Karpas-422 (cell line): Measurements from ENCODE around the gene ATAD5. TPM values are rescaled to one million over a fixed set of nuclear protein-coding genes. Genes with fewer than 3 reads are reported as not detected.

Experiments
- DNase-seq: peaks from one replicate; pipeline ENCODE4 v3.0.0-alpha.2; 2015
- H2AFZ ChIP-seq: fragments of 200-600 bp; sonication (generic); 2 replicates; pipeline ENCODE4 v1.6.1; 2014; ENCODE audit warnings: antibody characterized with exemption, low read length, mixed read lengths
- H3K27ac ChIP-seq: fragments of 200-600 bp; sonication (generic); 2 replicates; pipeline ENCODE4 v1.5.1; 2014; ENCODE audit warnings: mild to moderate bottlenecking, low read length, moderate library complexity
- H3K27me3 ChIP-seq: fragments of 200-600 bp; sonication (generic); 2 replicates; pipeline ENCODE4 v1.6.1; 2014; ENCODE audit warnings: low read length, mixed read lengths
- H3K36me3 ChIP-seq: fragments of 200-600 bp; sonication (generic); 2 replicates; pipeline ENCODE4 v1.6.1; 2014; ENCODE audit warnings: low read length, mixed read lengths; ENCODE audit not compliant: insufficient read depth
- H3K4me1 ChIP-seq: fragments of 200-600 bp; sonication (generic); 2 replicates; pipeline ENCODE4 v1.6.1; 2014; ENCODE audit warnings: mild to moderate bottlenecking, low read length, mixed read lengths
- H3K4me2 ChIP-seq: fragments of 200-600 bp; sonication (generic); 2 replicates; pipeline ENCODE4 v1.6.1; 2014; ENCODE audit warnings: low read length, low read depth, mild to moderate bottlenecking; ENCODE audit not compliant: poor library complexity, severe bottlenecking
- H3K4me3 ChIP-seq: fragments of 200-600 bp; sonication (generic); 2 replicates; pipeline ENCODE4 v1.5.1; 2014; ENCODE audit warnings: mild to moderate bottlenecking, antibody characterized with exemption, low read length, mixed read lengths
- H3K79me2 ChIP-seq: fragments of 200-600 bp; sonication (generic); 2 replicates; pipeline ENCODE4 v1.6.1; 2014; ENCODE audit warnings: mild to moderate bottlenecking, low read length, mixed read lengths
- H3K9ac ChIP-seq: fragments of 200-600 bp; sonication (generic); 2 replicates; pipeline ENCODE4 v1.6.0; 2014; ENCODE audit warnings: low read length
- H3K9me2 ChIP-seq: fragments of 200-600 bp; sonication (generic), shearing (Covaris generic); replicated peaks from 2 replicates; pipeline ENCODE4 v1.6.0; 2014; ENCODE audit warnings: mild to moderate bottlenecking, low read length, moderate library complexity; ENCODE audit not compliant: insufficient read depth
- H3K9me3 ChIP-seq: fragments of 300-700, 200-600 bp; sonication (generic); 2 replicates; pipeline ENCODE4 v1.6.1; 2014; ENCODE audit warnings: low read length, mixed read lengths
- H4K20me1 ChIP-seq: fragments of 200-600 bp; sonication (generic); 2 replicates; pipeline ENCODE4 v1.6.1; 2014; ENCODE audit warnings: mild to moderate bottlenecking, antibody characterized with exemption, low read length, low read depth; ENCODE audit not compliant: insufficient read depth
- total RNA-seq: library from RNA; depleted of rRNA; stranded (reverse); fragments of >200 nt; shearing (Covaris generic); gene quantifications from 2 replicates; pipeline ENCODE4 v1.2.3, GENCODE V29; 2014; ENCODE audit warnings: low replicate concordance; rRNA removed

The ATAD5 gene
- 7.1 and 12.0 TPM in 2 replicates for total RNA-seq

- Histone ChIP-seq H3K36me3 (peaks cover 18% of the 10 kb centered on the region), H3K79me2 (peaks cover 48% of the 10 kb centered on the region), H3K9me2 (no peaks in the 10 kb centered on the region), H3K4me2 (peak within 1 kb of the TSS; percentile 83), H3K4me3 (peak within 1 kb of the TSS; percentile 98), H3K9me3 (no peaks in the 10 kb centered on the region), H2AFZ (peak within 1 kb of the TSS; percentile 86), H4K20me1 (no peaks in the 10 kb centered on the region), H3K9ac (peak within 1 kb of the TSS; percentile 96), H3K27me3 (no peaks in the 10 kb centered on the region), H3K4me1 (peaks cover 24% of the 10 kb centered on the region), H3K27ac (peak within 1 kb of the TSS; percentile 76)
- DNase-seq = peak; percentile 97
Measured at GRCh38 chr17:30831663-30832437, at the start of gene ATAD5. TSS of gene ATAD5 (plus strand) at chr17:30831966. CDS start at chr17:30832348, 382 bp downstream.

GRCh38 chr17:30782206-30782605 lies 49.6 kb upstream of the ATAD5 start:
- Histone ChIP-seq H3K9ac (no peak overlapping the region), H3K9me2 (no peaks in the 10 kb centered on the region), H4K20me1 (no peaks in the 10 kb centered on the region), H3K4me2 (no peak overlapping the region), H3K4me1 (peaks cover 4% of the 10 kb centered on the region), H2AFZ (no peak overlapping the region), H3K27ac (no peak overlapping the region), H3K27me3 (no peaks in the 10 kb centered on the region), H3K36me3 (peaks cover 46% of the 10 kb centered on the region), H3K79me2 (no peaks in the 10 kb centered on the region), H3K4me3 (no peak overlapping the region), H3K9me3 (no peaks in the 10 kb centered on the region)
- no peak for DNase-seq

- H3K9me2 ChIP-seq = no peaks in the 10 kb centered on the region
- DNase-seq = no peak
- H3K27me3 ChIP-seq = no peaks in the 10 kb centered on the region
- no peak overlapping the region for H3K9ac ChIP-seq
- no peaks in the 10 kb centered on the region for H4K20me1 ChIP-seq
- no peak overlapping the region for H3K4me3 ChIP-seq
- H2AFZ ChIP-seq = no peak overlapping the region
- H3K36me3 ChIP-seq = peaks cover 46% of the 10 kb centered on the region
- H3K4me2 ChIP-seq = no peak overlapping the region
- H3K27ac ChIP-seq = no peak overlapping the region
- H3K4me1 ChIP-seq = peaks cover 6% of the 10 kb centered on the region
- no peaks in the 10 kb centered on the region for H3K9me3 ChIP-seq
- H3K79me2 ChIP-seq = 0 out of 2 replicates have a peak, but pooled peaks cover under 1% of the 10 kb centered on the region
Measured at GRCh38 chr17:30788918-30789317, 42.8 kb upstream of the ATAD5 start.

GRCh38 chr17:30790279-30790678 lies 41.5 kb upstream of the ATAD5 start:
- Histone ChIP-seq H2AFZ (no peak overlapping the region), H3K9me3 (no peaks in the 10 kb centered on the region), H4K20me1 (no peaks in the 10 kb centered on the region), H3K4me3 (no peak overlapping the region), H3K4me2 (no peak overlapping the region), H3K27me3 (no peaks in the 10 kb centered on the region), H3K4me1 (peaks cover 6% of the 10 kb centered on the region), H3K79me2 (0 out of 2 replicates have a peak, but pooled peaks cover 3% of the 10 kb centered on the region), H3K27ac (no peak overlapping the region), H3K36me3 (peaks cover 44% of the 10 kb centered on the region), H3K9ac (no peak overlapping the region), H3K9me2 (no peaks in the 10 kb centered on the region)
- DNase-seq = no peak

GRCh38 chr17:30793282-30793977 lies 38.3 kb upstream of the ATAD5 start:
- Histone ChIP-seq H4K20me1 (no peaks in the 10 kb centered on the region), H3K27me3 (no peaks in the 10 kb centered on the region), H3K36me3 (peaks cover 38% of the 10 kb centered on the region), H3K4me1 (no peaks in the 10 kb centered on the region), H2AFZ (no peak overlapping the region), H3K9ac (no peak overlapping the region), H3K27ac (no peak overlapping the region), H3K79me2 (0 out of 2 replicates have a peak, but pooled peaks cover 3% of the 10 kb centered on the region), H3K4me2 (no peak overlapping the region), H3K4me3 (no peak overlapping the region), H3K9me2 (no peaks in the 10 kb centered on the region), H3K9me3 (no peaks in the 10 kb centered on the region)
- DNase-seq = no peak

- no peaks in the 10 kb centered on the region for H3K4me1 ChIP-seq
Measured at GRCh38 chr17:30794372-30794771, 37.4 kb upstream of the ATAD5 start.

GRCh38 chr17:30796016-30796415 lies 35.8 kb upstream of the ATAD5 start:
- DNase-seq = no peak
- Histone ChIP-seq H3K4me2 (no peak overlapping the region), H4K20me1 (no peaks in the 10 kb centered on the region), H3K9ac (no peak overlapping the region), H3K4me3 (no peak overlapping the region), H2AFZ (no peak overlapping the region), H3K36me3 (peaks cover 32% of the 10 kb centered on the region), H3K27ac (no peak overlapping the region), H3K79me2 (peaks cover 8% of the 10 kb centered on the region; the same call in 1 of the 2 replicates), H3K4me1 (no peaks in the 10 kb centered on the region), H3K27me3 (no peaks in the 10 kb centered on the region), H3K9me2 (no peaks in the 10 kb centered on the region), H3K9me3 (no peaks in the 10 kb centered on the region)

More at GRCh38 chr17:30794372-30794771, 37.4 kb upstream of the ATAD5 start:
- Histone ChIP-seq H4K20me1 (no peaks in the 10 kb centered on the region), H3K79me2 (0 out of 2 replicates have a peak, but pooled peaks cover 3% of the 10 kb centered on the region), H3K9ac (no peak overlapping the region), H3K9me3 (no peaks in the 10 kb centered on the region), H3K27ac (no peak overlapping the region), H3K4me3 (no peak overlapping the region), H3K9me2 (no peaks in the 10 kb centered on the region), H3K27me3 (no peaks in the 10 kb centered on the region), H3K4me2 (no peak overlapping the region), H3K36me3 (peaks cover 35% of the 10 kb centered on the region), H2AFZ (no peak overlapping the region)
- no peak for DNase-seq

GRCh38 chr17:30801671-30802070 lies 30.1 kb upstream of the ATAD5 start:
- no peak overlapping the region for H3K4me2 ChIP-seq
- no peak overlapping the region for H2AFZ ChIP-seq
- H3K4me1 ChIP-seq = peaks cover 4% of the 10 kb centered on the region
- no peak overlapping the region for H3K4me3 ChIP-seq
- DNase-seq = no peak
- no peaks in the 10 kb centered on the region for H3K9me3 ChIP-seq
- no peak overlapping the region for H3K9ac ChIP-seq
- no peaks in the 10 kb centered on the region for H4K20me1 ChIP-seq
- H3K27me3 ChIP-seq = no peaks in the 10 kb centered on the region
- H3K9me2 ChIP-seq = no peaks in the 10 kb centered on the region
- H3K36me3 ChIP-seq = peaks cover 39% of the 10 kb centered on the region
- H3K27ac ChIP-seq = no peak overlapping the region
- H3K79me2 ChIP-seq = peaks cover 36% of the 10 kb centered on the region
